IPS DF 6.9 (cell line): Measurements from ENCODE around the gene HSPG2.

Source experiments
- DNase-seq: peaks from one replicate; pipeline ENCODE4 v3.0.0-alpha.2; 2013; ENCODE audit warnings: low read depth, low spot score
- H3K27ac ChIP-seq: one replicate; pipeline ENCODE4 v1.5.1; 2013; ENCODE audit warnings: low read length, control low read depth
- H3K27me3 ChIP-seq: 2 replicates; pipeline ENCODE4 v1.6.1; 2013; ENCODE audit warnings: mild to moderate bottlenecking, low read length; ENCODE audit not compliant: control insufficient read depth, insufficient read depth
- H3K36me3 ChIP-seq: 2 replicates; pipeline ENCODE4 v1.6.1; 2013; ENCODE audit warnings: low read length; ENCODE audit not compliant: control insufficient read depth, insufficient read depth
- H3K4me1 ChIP-seq: 2 replicates; pipeline ENCODE4 v1.6.1; 2013; ENCODE audit warnings: low read length; ENCODE audit not compliant: control insufficient read depth, insufficient read depth
- H3K4me3 ChIP-seq: 2 replicates; pipeline ENCODE4 v1.5.1; 2013; ENCODE audit warnings: mild to moderate bottlenecking, low read length
- H3K9me3 ChIP-seq: 2 replicates; pipeline ENCODE4 v1.6.1; 2013; ENCODE audit warnings: low read length, inconsistent platforms; ENCODE audit not compliant: control insufficient read depth, insufficient read depth
- WGBS: extraction: QIAGEN DNeasy Blood & Tissue Kit; methylation state at CpG from one replicate; pipeline ENCODE4 v1.1.7; 2013; ENCODE audit warnings: mixed read lengths, missing lambda C conversion rate; ENCODE audit not compliant: insufficient read length, insufficient coverage; 5-methylcytosine and 5-hydroxymethylcytosine counted together

The HSPG2 gene

GRCh38 chr1:21838359-21839157 lies 98.6 kb downstream of the HSPG2 start:
- Histone ChIP-seq H3K27me3 (no peaks in the 10 kb centered on the region), H3K27ac (no peak overlapping the region), H3K36me3 (peaks cover 63% of the 10 kb centered on the region), H3K4me1 (no peaks in the 10 kb centered on the region), H3K4me3 (no peak overlapping the region), H3K9me3 (no peaks in the 10 kb centered on the region)
- no peak for DNase-seq
- no CpG with 5 or more reads among the region's 23 CpGs for WGBS

- H3K36me3 ChIP-seq: peaks cover 60% of the 10 kb centered on the region
- no peak for DNase-seq
- WGBS: no CpG with 5 or more reads among the region's 10 CpGs
- H3K4me3 ChIP-seq: no peak overlapping the region
- no peaks in the 10 kb centered on the region for H3K4me1 ChIP-seq
- H3K27me3 ChIP-seq: no peaks in the 10 kb centered on the region
- no peak overlapping the region for H3K27ac ChIP-seq
- H3K9me3 ChIP-seq: no peaks in the 10 kb centered on the region
Measured at GRCh38 chr1:21837476-21837875, 99.6 kb downstream of the HSPG2 start.

- Histone ChIP-seq H3K27ac (no peak overlapping the region), H3K4me3 (no peak overlapping the region), H3K4me1 (no peaks in the 10 kb centered on the region), H3K27me3 (no peaks in the 10 kb centered on the region), H3K36me3 (peaks cover 58% of the 10 kb centered on the region), H3K9me3 (no peaks in the 10 kb centered on the region)
- DNase-seq: no peak
- no CpG with 5 or more reads among the region's 13 CpGs for WGBS
Measured at GRCh38 chr1:21836729-21837128, 100.4 kb downstream of the HSPG2 start.

- Histone ChIP-seq H3K4me3 (no peak overlapping the region), H3K4me1 (no peaks in the 10 kb centered on the region), H3K27me3 (no peaks in the 10 kb centered on the region), H3K36me3 (peaks cover 57% of the 10 kb centered on the region), H3K9me3 (no peaks in the 10 kb centered on the region), H3K27ac (no peak overlapping the region)
- WGBS: no CpG with 5 or more reads among the region's 4 CpGs
- no peak for DNase-seq
Measured at GRCh38 chr1:21836010-21836409, 101.1 kb downstream of the HSPG2 start.

- H3K9me3 ChIP-seq: no peaks in the 10 kb centered on the region
- WGBS: no CpG with 5 or more reads among the region's 16 CpGs
Measured at GRCh38 chr1:21834666-21835065, 102.4 kb downstream of the HSPG2 start.

GRCh38 chr1:21834094-21834493 lies 103.0 kb downstream of the HSPG2 start:
- H3K4me3 ChIP-seq: no peak overlapping the region
- H3K27ac ChIP-seq: no peak overlapping the region
- no peak for DNase-seq
- H3K9me3 ChIP-seq: no peaks in the 10 kb centered on the region
- no CpG with 5 or more reads among the region's 1 CpG for WGBS
- H3K27me3 ChIP-seq: no peaks in the 10 kb centered on the region
- peaks cover 61% of the 10 kb centered on the region for H3K36me3 ChIP-seq
- no peaks in the 10 kb centered on the region for H3K4me1 ChIP-seq

More at GRCh38 chr1:21834666-21835065, 102.4 kb downstream of the HSPG2 start:
- H3K4me1 ChIP-seq: no peaks in the 10 kb centered on the region
- no peak overlapping the region for H3K4me3 ChIP-seq
- no peaks in the 10 kb centered on the region for H3K27me3 ChIP-seq
- H3K36me3 ChIP-seq: peaks cover 61% of the 10 kb centered on the region
- DNase-seq: no peak
- no peak overlapping the region for H3K27ac ChIP-seq

- Histone ChIP-seq H3K36me3 (peaks cover 61% of the 10 kb centered on the region), H3K4me1 (no peaks in the 10 kb centered on the region), H3K27me3 (no peaks in the 10 kb centered on the region), H3K9me3 (no peaks in the 10 kb centered on the region), H3K4me3 (no peak overlapping the region), H3K27ac (no peak overlapping the region)
- no CpG with 5 or more reads among the region's 11 CpGs for whole genome bisulfite sequencing
- no peak for DNase-seq
Measured at GRCh38 chr1:21833392-21833976, 103.6 kb downstream of the HSPG2 start.

- no peak overlapping the region for H3K4me3 ChIP-seq
- H3K36me3 ChIP-seq: peaks cover 60% of the 10 kb centered on the region
- H3K27ac ChIP-seq: no peak overlapping the region
- DNase-seq: no peak
- no CpG with 5 or more reads among the region's 14 CpGs for WGBS
- no peaks in the 10 kb centered on the region for H3K27me3 ChIP-seq
- no peaks in the 10 kb centered on the region for H3K9me3 ChIP-seq
- no peaks in the 10 kb centered on the region for H3K4me1 ChIP-seq
Measured at GRCh38 chr1:21831454-21831970, 105.6 kb downstream of the HSPG2 start.

GRCh38 chr1:21830792-21831453 lies 106.2 kb downstream of the HSPG2 start:
- no peak overlapping the region for H3K27ac ChIP-seq
- no CpG with 5 or more reads among the region's 23 CpGs for WGBS
- no peak overlapping the region for H3K4me3 ChIP-seq
- no peak for DNase-seq
- H3K27me3 ChIP-seq: no peaks in the 10 kb centered on the region
- no peaks in the 10 kb centered on the region for H3K4me1 ChIP-seq
- H3K9me3 ChIP-seq: no peaks in the 10 kb centered on the region
- H3K36me3 ChIP-seq: peaks cover 60% of the 10 kb centered on the region

- no peak for DNase-seq
- Histone ChIP-seq H3K27ac (no peak overlapping the region), H3K4me3 (no peak overlapping the region), H3K36me3 (peaks cover 49% of the 10 kb centered on the region), H3K27me3 (no peaks in the 10 kb centered on the region), H3K4me1 (no peaks in the 10 kb centered on the region), H3K9me3 (no peaks in the 10 kb centered on the region)
- WGBS: no CpG with 5 or more reads among the region's 17 CpGs
Measured at GRCh38 chr1:21829294-21829693, 107.8 kb downstream of the HSPG2 start.
